Mesothelial cell of epicardium (in vitro differentiated cells): ENCODE results near the gene CRACDL. TPM values are rescaled to one million over a fixed set of nuclear protein-coding genes. Genes with fewer than 3 reads are reported as not detected.

ENCODE experiments used
- DNase-seq, 2 experiments: peaks; one replicate each; pipeline ENCODE4 v3.0.0; 2021; ENCODE audit warnings: low spot score in 2 of 2; ENCODE audit not compliant: unreplicated experiment in 2 of 2
- H3K27ac Mint-ChIP-seq: 2 replicates; pipeline ENCODE4 v1.8.0; 2021; ENCODE audit warnings: mixed read lengths
- H3K27me3 Mint-ChIP-seq: 2 replicates; pipeline ENCODE4 v1.8.0; 2021; ENCODE audit warnings: low read depth, mixed read lengths
- H3K36me3 Mint-ChIP-seq: 2 replicates; pipeline ENCODE4 v1.8.0; 2021; ENCODE audit warnings: mixed read lengths
- H3K4me1 Mint-ChIP-seq: 2 replicates; pipeline ENCODE4 v1.8.0; 2021; ENCODE audit warnings: mixed read lengths
- H3K4me3 Mint-ChIP-seq: 2 replicates; pipeline ENCODE4 v1.8.0; 2021; ENCODE audit warnings: mild to moderate bottlenecking, moderate library complexity, mixed read lengths
- H3K9me3 Mint-ChIP-seq: 2 replicates; pipeline ENCODE4 v1.8.0; 2021; ENCODE audit warnings: mixed read lengths
- total RNA-seq: library from RNA; stranded (reverse); gene quantifications from 3 replicates; pipeline ENCODE4 v1.2.1, GENCODE V29; 2021
- TF ChIP-seq, protein P1 (sequence below): fragments of 200-600 bp; sonication (generic); IDR thresholded peaks from one replicate; pipeline ENCODE4 v1.5.0; 2021; ENCODE audit warnings: antibody characterized with exemption; ENCODE audit not compliant: unreplicated experiment

Gene CRACDL
- total RNA-seq, 1 donor from 2014 or later: 1.7 TPM

DNA sequence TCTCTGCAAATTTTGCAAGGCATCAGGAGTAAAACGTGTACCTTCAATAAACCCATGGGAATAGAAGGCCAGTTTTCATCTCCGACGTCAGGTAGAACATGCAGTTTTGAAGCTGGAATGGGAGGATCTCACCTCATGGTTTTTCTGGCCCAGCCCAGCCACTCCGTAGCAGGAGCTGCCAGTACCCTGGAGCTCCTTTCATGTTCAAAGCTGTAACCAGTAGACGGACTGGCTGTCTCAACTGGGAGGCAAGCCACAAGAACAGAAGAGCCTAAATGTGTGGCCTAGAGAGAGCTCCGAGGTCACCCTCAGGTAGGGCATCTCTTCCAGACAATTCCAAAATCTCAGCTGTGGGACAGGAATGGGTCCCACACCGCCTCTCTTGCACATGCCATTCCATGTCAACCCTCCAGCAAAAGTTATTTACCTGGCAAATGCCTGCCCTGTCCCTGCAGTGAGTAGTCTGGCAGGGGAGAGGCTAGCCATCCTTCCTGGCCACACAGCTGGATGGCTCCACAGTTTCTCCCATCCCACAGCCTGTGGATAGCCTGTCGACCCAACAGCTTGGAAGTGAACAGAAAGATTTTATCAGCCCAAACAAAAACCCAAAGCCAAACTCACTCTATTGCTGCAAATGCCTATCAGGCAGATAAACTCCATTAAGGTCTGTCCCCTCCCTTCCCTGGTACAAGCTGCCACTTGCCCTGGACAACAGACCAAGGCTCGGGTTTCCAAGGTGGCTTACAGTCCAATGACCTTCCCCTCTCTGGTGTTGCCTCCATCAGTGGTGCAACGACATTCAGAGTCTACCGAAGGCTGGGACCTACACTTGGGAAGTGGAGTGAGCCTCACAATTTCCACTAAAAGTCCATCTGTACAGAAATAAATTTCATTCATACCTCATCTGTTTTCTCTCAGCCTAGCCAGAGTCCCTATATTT, 27.8 kb downstream of the CRACDL start:
- no peak overlapping the region for H3K4me3 Mint-ChIP-seq
- no peaks in the 10 kb centered on the region for H3K36me3 Mint-ChIP-seq
- TF ChIP-seq, protein P1, sequence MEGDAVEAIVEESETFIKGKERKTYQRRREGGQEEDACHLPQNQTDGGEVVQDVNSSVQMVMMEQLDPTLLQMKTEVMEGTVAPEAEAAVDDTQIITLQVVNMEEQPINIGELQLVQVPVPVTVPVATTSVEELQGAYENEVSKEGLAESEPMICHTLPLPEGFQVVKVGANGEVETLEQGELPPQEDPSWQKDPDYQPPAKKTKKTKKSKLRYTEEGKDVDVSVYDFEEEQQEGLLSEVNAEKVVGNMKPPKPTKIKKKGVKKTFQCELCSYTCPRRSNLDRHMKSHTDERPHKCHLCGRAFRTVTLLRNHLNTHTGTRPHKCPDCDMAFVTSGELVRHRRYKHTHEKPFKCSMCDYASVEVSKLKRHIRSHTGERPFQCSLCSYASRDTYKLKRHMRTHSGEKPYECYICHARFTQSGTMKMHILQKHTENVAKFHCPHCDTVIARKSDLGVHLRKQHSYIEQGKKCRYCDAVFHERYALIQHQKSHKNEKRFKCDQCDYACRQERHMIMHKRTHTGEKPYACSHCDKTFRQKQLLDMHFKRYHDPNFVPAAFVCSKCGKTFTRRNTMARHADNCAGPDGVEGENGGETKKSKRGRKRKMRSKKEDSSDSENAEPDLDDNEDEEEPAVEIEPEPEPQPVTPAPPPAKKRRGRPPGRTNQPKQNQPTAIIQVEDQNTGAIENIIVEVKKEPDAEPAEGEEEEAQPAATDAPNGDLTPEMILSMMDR: no peak
- no peak for DNase-seq
- peaks cover 22% of the 10 kb centered on the region for H3K4me1 Mint-ChIP-seq
- H3K9me3 Mint-ChIP-seq: no peaks in the 10 kb centered on the region
- H3K27ac Mint-ChIP-seq: no peak overlapping the region
- peaks cover 11% of the 10 kb centered on the region for H3K27me3 Mint-ChIP-seq

DNA sequence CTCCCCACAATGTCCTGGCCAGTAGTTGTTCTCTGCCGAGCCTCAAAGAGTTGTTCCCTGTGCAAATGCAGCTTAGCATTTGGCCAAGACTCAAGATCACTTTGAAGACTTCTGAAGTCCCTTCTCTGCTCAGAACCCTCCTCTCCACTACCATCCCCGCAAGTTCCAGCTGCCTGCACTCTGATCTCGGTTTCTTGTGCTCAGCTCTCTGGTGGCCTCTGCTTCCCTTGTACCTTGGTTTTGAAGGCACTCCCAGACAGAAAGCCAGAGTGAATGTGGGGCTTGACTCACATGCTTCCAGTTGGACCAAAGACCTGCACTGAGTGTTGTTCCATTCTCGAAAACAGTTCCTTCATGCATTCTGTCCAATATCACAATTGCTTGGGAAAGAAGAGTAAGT, 28.6 kb downstream of the CRACDL start:
- no peak for DNase-seq
- TF ChIP-seq, protein P1: no peak
- Mint-ChIP-seq H3K27ac (no peak overlapping the region), H3K4me3 (no peak overlapping the region), H3K4me1 (peaks cover 19% of the 10 kb centered on the region), H3K36me3 (no peaks in the 10 kb centered on the region), H3K27me3 (peaks cover 8% of the 10 kb centered on the region), H3K9me3 (no peaks in the 10 kb centered on the region)

DNA sequence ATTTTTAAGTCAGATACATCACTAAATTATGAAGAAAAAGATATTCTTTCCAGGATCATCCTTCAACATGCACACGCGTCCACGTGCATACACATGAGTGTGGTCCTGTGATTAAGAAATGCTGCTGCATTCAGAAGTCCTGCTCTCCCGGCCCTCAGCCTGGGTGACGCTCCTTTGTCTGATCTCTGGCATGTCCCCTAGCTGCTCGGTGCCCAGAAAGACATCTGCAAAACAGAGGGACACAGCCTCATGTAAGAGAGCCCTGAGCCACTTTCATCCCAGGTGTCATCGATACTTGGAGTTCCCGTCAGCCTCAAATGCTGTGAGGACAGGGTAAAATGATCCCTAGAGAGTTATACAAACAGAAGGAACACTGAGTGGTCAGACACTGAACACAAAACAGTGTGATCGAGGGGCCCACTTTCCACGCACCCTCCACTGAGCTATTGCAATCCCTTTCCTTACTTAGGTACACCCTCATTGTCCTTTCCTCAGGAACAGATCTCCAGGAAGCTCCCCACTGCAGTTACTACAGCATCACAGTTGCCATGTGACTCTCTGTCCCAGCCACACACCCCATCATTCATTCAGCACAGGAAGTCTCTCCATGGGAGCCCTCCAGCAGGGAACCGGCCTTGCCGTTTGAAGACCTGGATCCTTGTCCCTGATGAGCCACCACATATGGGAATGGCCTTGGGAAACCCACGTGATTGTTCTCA, 32.1 kb downstream of the CRACDL start:
- peak in 1 of 2 experiments; percentile 11 for DNase-seq
- Mint-ChIP-seq H3K27ac (no peak overlapping the region), H3K27me3 (peaks cover 8% of the 10 kb centered on the region), H3K4me3 (no peak overlapping the region), H3K36me3 (no peaks in the 10 kb centered on the region), H3K9me3 (no peaks in the 10 kb centered on the region), H3K4me1 (peaks cover 9% of the 10 kb centered on the region)
- TF ChIP-seq, protein P1: no peak

DNA sequence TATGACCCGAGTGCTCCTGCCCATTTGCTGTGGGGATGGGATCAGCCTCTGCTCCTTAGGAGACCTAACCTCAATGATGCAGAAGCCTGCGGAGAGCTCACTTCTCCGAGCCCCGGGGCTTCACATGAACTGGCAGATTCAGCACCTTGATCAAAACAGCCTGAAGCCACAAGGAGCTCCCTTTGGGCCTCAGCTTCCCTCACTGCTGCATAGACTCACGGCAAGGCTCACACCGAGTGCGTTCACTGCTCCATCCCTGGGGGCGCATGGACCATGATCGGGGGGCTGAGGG, 33.0 kb downstream of the CRACDL start:
- TF ChIP-seq, protein P1: no peak
- Mint-ChIP-seq H3K27ac (no peak overlapping the region), H3K9me3 (no peaks in the 10 kb centered on the region), H3K4me3 (no peak overlapping the region), H3K4me1 (no peaks in the 10 kb centered on the region), H3K27me3 (peaks cover 8% of the 10 kb centered on the region), H3K36me3 (no peaks in the 10 kb centered on the region)
- no peak for DNase-seq

DNA sequence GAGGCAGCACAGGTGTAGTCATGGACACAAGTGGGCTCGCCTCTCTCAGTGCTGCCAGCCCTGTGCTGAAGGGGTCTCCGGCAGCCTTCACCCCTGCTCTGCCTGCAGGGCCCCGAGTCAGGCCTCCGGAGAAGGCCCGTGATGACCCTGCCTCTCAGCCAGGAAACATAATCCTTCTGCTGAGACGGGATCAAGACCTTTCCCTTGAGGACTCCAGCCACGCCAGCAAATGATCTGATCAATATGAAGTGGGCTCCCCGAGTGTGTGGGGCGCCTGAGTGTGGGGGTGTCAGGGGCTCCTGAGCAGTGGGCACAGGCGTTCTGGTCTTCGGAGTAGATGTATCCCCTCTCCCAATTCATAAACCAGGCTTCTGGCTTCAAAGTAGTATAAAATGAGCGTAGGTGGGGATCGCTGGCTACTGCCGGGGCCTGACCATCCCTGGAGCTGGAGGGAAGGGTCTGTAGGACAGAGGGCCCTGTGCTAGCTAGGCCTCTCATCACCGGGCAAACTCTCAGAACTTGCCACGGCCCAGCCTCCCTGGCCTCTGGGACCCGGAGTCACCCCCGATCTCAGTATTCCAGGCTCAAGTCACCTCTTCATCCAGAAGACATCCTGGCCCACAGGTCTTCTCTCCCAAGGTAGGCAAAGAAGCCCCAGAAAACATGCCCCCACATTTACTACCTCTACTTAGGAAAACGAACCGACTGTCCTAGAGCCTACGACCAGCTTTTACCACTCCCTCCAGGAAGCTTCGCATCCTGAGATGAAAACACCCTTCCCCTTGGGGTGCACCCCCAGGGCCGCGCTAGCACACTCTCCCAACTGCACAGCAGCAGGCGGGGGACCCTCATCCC, 33.6 kb downstream of the CRACDL start:
- no peaks in the 10 kb centered on the region for H3K4me1 Mint-ChIP-seq
- H3K27ac Mint-ChIP-seq: no peak overlapping the region
- TF ChIP-seq, protein P1: no peak
- no peak overlapping the region for H3K4me3 Mint-ChIP-seq
- no peaks in the 10 kb centered on the region for H3K36me3 Mint-ChIP-seq
- DNase-seq: peak in 1 of 2 experiments; percentile 28
- no peaks in the 10 kb centered on the region for H3K9me3 Mint-ChIP-seq
- H3K27me3 Mint-ChIP-seq: peaks cover 6% of the 10 kb centered on the region
